Gastroesophageal sphincter (tissue), 3 donors: Measurements from ENCODE around the gene TPRN.

Experiments used
- CTCF ChIP-seq, 4 experiments: fragments of 200-600 bp in 2 of 4; fragments of 450-650 bp in 2 of 4; sonication (generic) in 1 of 4; IDR thresholded peaks; one replicate each; pipeline ENCODE4 v1.5.1; 2017 to 2019; ENCODE audit warnings: antibody characterized with exemption in 4 of 4, mild to moderate bottlenecking in 2 of 4, moderate library complexity in 2 of 4
- EP300 ChIP-seq: sonication (generic); formaldehyde crosslinking; IDR thresholded peaks from one replicate; pipeline ENCODE4 v1.6.1; 2017; ENCODE audit warnings: antibody characterized with exemption, mild to moderate bottlenecking
- POLR2A ChIP-seq, 2 donors: fragments of 450-650 bp; IDR thresholded peaks; one replicate each; pipeline ENCODE4 v1.6.1; 2017; ENCODE audit warnings: antibody characterized with exemption in 2 of 2, mild to moderate bottlenecking in 2 of 2, moderate library complexity in 1 of 2

- TF ChIP-seq EP300 (no peak), CTCF (IDR thresholded peaks at IDR 0.05) (no peak), POLR2A (IDR thresholded peaks at IDR 0.05) (no peak)
Measured at GRCh38 chr9:137185921-137186320, 14.6 kb downstream of the TPRN start.
